Cardiac fibroblast (primary cell): ENCODE measurements around the gene UPF2.

Experiments
- DNase-seq, 2 donors: peaks; one replicate each; pipeline versions ENCODE4 v3.0.0 to v3.0.0-alpha.2; 2010; ENCODE audit warnings: low read depth in 2 of 2
- H3K4me3 ChIP-seq, 2 donors: replicated peaks in 1 of 2; 1 replicate in 1 of 2; 2 replicates in 1 of 2; pipeline ENCODE4 v1.5.1; 2011; ENCODE audit warnings: low read depth in 2 of 2, low read length in 2 of 2, mild to moderate bottlenecking in 2 of 2, moderate library complexity in 1 of 2
- TF ChIP-seq, protein P1 (sequence below): IDR thresholded peaks from one replicate; pipeline ENCODE4 v1.5.1; 2011; ENCODE audit warnings: low read depth, mild to moderate bottlenecking, low read length, inconsistent platforms

Gene UPF2

DNA sequence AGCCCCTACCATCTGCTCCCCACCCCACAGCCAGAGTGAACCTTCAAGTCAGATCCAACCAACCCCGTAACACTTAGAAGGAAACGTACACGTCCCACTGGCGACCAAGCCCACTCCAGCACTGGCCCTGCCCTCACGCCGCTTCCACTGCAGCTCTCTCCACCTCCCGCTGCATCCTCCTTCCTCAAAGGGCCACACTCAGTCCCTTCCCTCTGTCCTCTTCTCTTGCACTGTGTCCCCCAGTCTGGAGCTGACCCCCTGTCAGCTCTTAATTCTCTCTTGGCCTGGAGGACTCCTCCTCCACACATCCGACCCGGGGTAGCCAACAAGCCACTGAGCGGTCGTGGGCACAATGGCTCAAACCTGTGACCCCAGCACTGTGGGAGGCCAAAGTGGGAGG is 133.6 kb downstream of the UPF2 start:
- TF ChIP-seq, protein P1, sequence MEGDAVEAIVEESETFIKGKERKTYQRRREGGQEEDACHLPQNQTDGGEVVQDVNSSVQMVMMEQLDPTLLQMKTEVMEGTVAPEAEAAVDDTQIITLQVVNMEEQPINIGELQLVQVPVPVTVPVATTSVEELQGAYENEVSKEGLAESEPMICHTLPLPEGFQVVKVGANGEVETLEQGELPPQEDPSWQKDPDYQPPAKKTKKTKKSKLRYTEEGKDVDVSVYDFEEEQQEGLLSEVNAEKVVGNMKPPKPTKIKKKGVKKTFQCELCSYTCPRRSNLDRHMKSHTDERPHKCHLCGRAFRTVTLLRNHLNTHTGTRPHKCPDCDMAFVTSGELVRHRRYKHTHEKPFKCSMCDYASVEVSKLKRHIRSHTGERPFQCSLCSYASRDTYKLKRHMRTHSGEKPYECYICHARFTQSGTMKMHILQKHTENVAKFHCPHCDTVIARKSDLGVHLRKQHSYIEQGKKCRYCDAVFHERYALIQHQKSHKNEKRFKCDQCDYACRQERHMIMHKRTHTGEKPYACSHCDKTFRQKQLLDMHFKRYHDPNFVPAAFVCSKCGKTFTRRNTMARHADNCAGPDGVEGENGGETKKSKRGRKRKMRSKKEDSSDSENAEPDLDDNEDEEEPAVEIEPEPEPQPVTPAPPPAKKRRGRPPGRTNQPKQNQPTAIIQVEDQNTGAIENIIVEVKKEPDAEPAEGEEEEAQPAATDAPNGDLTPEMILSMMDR: no peak
- no peak overlapping the region for H3K4me3 ChIP-seq
- no peak for DNase-seq

GRCh38 chr10:11908536-11908935 is 134.1 kb downstream of the UPF2 start:
- H3K4me3 ChIP-seq: no peak overlapping the region
- no peak for DNase-seq
- TF ChIP-seq, protein P1: no peak

- TF ChIP-seq, protein P1: no peak
- DNase-seq: no peak
- H3K4me3 ChIP-seq: no peak overlapping the region
Measured at GRCh38 chr10:11907914-11908313, 134.7 kb downstream of the UPF2 start.

DNA sequence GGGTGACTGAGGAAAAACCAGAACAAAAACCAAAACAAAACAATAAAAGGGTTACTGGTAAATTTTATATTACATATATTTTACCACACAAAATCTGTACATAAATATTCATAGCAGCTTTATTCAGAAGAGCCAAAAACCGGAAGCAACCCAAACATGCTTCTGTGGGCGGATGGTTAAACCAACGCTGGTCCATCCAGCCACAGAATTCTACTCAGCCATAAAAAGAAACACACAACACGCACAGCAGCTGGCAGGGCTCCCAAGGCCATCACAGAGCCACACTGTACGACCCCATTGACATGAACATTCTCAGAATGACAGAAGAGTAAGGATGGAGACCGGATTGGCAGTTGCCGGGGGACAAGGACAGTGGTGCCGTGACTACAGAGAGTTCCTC is 135.9 kb downstream of the UPF2 start:
- TF ChIP-seq, protein P1: no peak
- no peak for DNase-seq
- no peak overlapping the region for H3K4me3 ChIP-seq

- no peak overlapping the region for H3K4me3 ChIP-seq
- DNase-seq: no peak
- TF ChIP-seq, protein P1: no peak
Measured at GRCh38 chr10:11902646-11903045, 140.0 kb downstream of the UPF2 start.

- no peak overlapping the region for H3K4me3 ChIP-seq
- DNase-seq: peak; percentile 12 to 30
- TF ChIP-seq, protein P1: no peak
Measured at GRCh38 chr10:11901833-11902475, 140.7 kb downstream of the UPF2 start.

DNA sequence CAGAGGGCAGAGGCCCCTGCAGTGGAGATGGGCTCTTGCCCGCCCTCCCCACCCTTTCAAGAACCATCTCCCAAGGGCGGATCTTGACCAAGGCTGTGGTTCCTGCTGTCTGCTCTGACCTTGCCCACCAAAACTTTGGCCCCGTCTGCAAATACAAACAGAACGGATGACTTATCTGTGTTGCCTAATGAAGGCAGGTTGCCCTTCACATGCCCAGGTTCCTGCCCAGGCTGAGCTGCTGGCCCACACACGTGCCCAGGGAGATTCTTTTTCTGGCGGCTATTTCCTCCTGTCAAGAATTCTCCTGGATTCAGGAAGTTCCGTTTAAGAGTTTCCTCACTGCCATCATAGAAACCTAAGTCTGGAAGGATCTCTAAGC is 141.2 kb downstream of the UPF2 start:
- H3K4me3 ChIP-seq: no peak overlapping the region
- TF ChIP-seq, protein P1: no peak
- no peak for DNase-seq
